Prostate gland (tissue), 2 donors: ENCODE data around the gene MRTFB. TPM values are rescaled to one million over a fixed set of nuclear protein-coding genes. Genes with fewer than 3 reads are reported as not detected.

Experiments
- DNase-seq: peaks from one replicate; pipeline ENCODE4 v3.0.0-alpha.2; 2019; ENCODE audit warnings: low spot score
- H3K27ac ChIP-seq, 2 donors: fragments of 200-600 bp; sonication (generic); 2 replicates each; pipeline ENCODE4 v1.5.1; 2017 to 2019
- H3K27me3 ChIP-seq: fragments of 200-600 bp; sonication (generic); replicated peaks from 2 replicates; pipeline ENCODE4 v1.5.1; 2019; ENCODE audit not compliant: insufficient read depth
- H3K36me3 ChIP-seq, 2 donors: fragments of 200-600 bp; sonication (generic); 1 replicate in 1 of 2; 2 replicates in 1 of 2; pipeline versions ENCODE4 v1.5.1 to v1.8.1; 2017 to 2019
- H3K4me1 ChIP-seq: fragments of 200-600 bp; sonication (generic); replicated peaks from 2 replicates; pipeline ENCODE4 v1.5.1; 2019
- H3K4me3 ChIP-seq, 2 donors: fragments of 200-600 bp; sonication (generic); 2 replicates each; pipeline ENCODE4 v1.5.1; 2017 to 2019
- H3K9me3 ChIP-seq: fragments of 200-600 bp; sonication (generic); 2 replicates; pipeline ENCODE4 v1.5.1; 2017
- CTCF ChIP-seq, 4 experiments: fragments of 200-600 bp in 2 of 4; fragments of 450-650 bp in 2 of 4; sonication (generic) in 2 of 4; IDR thresholded peaks; 1 replicate in 3 of 4; 2 replicates in 1 of 4; pipeline ENCODE4 v1.5.1; 2016 to 2019; ENCODE audit warnings: antibody characterized with exemption in 4 of 4, mild to moderate bottlenecking in 2 of 4, moderate library complexity in 2 of 4
- POLR2A ChIP-seq: fragments of 450-650 bp; IDR thresholded peaks from one replicate; pipeline ENCODE4 v1.6.1; 2016; ENCODE audit warnings: antibody characterized with exemption, mild to moderate bottlenecking
- POLR2AphosphoS5 ChIP-seq: sonication (generic); formaldehyde crosslinking; IDR thresholded peaks from one replicate; pipeline ENCODE4 v1.6.1; 2017; ENCODE audit warnings: antibody characterized with exemption
- WGBS: methylation state at CpG from one replicate; pipeline ENCODE4 v1.1.5; 2018; 5-methylcytosine and 5-hydroxymethylcytosine counted together
- intact Hi-C: fragments of 100-400 bp; cut with DNase I; formaldehyde crosslinking; loops from one replicate; pipeline ENCODE4 v1.14.2; 2022
- total RNA-seq, 2 donors: library from RNA; depleted of rRNA; stranded (reverse); fragments of >200 nt; gene quantifications; one replicate each; pipeline ENCODE4 v1.1.0, GENCODE V29; 2016

The MRTFB gene
- total RNA-seq, 2 donors from 2014 or later, result 46.5 to 102 TPM

GRCh38 chr16:14264327-14264943, 193.3 kb downstream of the MRTFB start:
- H3K36me3 ChIP-seq, result peaks cover 4 to 19% of the 10 kb centered on the region in 2 donors

GRCh38 chr16:14268073-14268472, 197.0 kb downstream of the MRTFB start:
- no peak overlapping the region for H3K4me3 ChIP-seq
- H3K9me3 ChIP-seq, result no peaks in the 10 kb centered on the region
- H3K27me3 ChIP-seq, result no peaks in the 10 kb centered on the region
- no peaks in the 10 kb centered on the region for H3K4me1 ChIP-seq
- H3K36me3 ChIP-seq, result no peaks in the 10 kb centered on the region
- intact Hi-C loops, result no loop called here
- H3K27ac ChIP-seq, result no peak overlapping the region
- DNase-seq, result no peak
- 98% methylated on average over 7 of the region's 7 CpGs for WGBS
- TF ChIP-seq POLR2AphosphoS5 (no peak), CTCF (IDR thresholded peaks at IDR 0.05) (no peak)

More at GRCh38 chr16:14264327-14264943, 193.3 kb downstream of the MRTFB start:
- no peaks in the 10 kb centered on the region for H3K9me3 ChIP-seq
- H3K27me3 ChIP-seq, result no peaks in the 10 kb centered on the region
- H3K27ac ChIP-seq, result no peak overlapping the region
- no peak for DNase-seq
- TF ChIP-seq CTCF (IDR thresholded peaks at IDR 0.05) (no peak), POLR2AphosphoS5 (no peak), POLR2A (no peak)
- intact Hi-C loops, result no loop called here
- WGBS, result 94% methylated on average over 3 of the region's 3 CpGs
- H3K4me1 ChIP-seq, result no peaks in the 10 kb centered on the region
- no peak overlapping the region for H3K4me3 ChIP-seq

DNA sequence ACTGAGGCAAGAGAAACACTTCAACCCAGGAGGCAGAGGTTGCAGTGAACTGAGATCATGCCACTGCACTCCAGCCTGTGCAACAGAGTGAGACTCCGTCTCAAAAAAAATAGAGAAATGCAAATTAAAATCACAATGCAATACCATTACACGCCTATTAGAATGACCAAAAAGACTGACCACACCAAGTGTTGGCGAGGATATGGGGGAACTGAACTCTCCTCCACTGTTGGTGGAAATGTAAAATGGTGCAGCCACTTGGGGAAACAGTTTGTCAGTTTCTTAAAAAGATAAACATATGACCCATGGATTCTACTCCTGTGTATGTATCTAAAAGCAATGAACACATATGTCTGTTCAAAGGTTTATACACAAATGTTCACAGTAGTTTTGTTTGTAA, 204.8 kb downstream of the MRTFB start:
- H3K27ac ChIP-seq, result no peak overlapping the region
- no peak overlapping the region for H3K4me3 ChIP-seq
- intact Hi-C loops, result no loop called here
- H3K36me3 ChIP-seq, result no peaks in the 10 kb centered on the region
- H3K27me3 ChIP-seq, result no peaks in the 10 kb centered on the region
- H3K9me3 ChIP-seq, result no peaks in the 10 kb centered on the region
- WGBS, result 98% methylated on average over 3 of the region's 3 CpGs
- no peak for TF ChIP-seq POLR2AphosphoS5
- TF ChIP-seq POLR2A, result no peak
- no peak for TF ChIP-seq CTCF (IDR thresholded peaks at IDR 0.05)
- no peaks in the 10 kb centered on the region for H3K4me1 ChIP-seq
- DNase-seq, result no peak

DNA sequence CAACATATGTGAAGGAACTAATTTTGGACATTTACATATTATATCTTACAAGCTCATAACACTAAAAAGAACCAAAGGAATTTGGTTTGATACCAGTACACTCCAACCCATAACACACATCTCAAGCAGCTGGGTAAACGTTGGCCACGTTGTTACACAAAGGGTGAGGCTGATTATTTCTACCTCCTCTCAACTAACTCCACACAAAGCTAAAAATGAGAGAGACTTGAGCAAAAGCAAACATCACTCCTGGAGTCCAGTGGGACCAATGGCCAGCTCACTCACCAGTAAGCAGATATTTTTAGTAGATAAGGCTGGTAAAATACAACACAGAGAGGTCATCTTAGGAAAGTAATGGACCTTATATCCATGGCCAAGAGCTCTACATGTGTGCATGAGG, 207.6 kb downstream of the MRTFB start:
- intact Hi-C loops, result no loop called here
- no peak overlapping the region for H3K27ac ChIP-seq
- no peaks in the 10 kb centered on the region for H3K36me3 ChIP-seq
- no peak for TF ChIP-seq CTCF (IDR thresholded peaks at IDR 0.05)
- no peak for TF ChIP-seq POLR2AphosphoS5
- no peak for TF ChIP-seq POLR2A
- no peak for DNase-seq
- no peaks in the 10 kb centered on the region for H3K27me3 ChIP-seq
- H3K4me1 ChIP-seq, result no peaks in the 10 kb centered on the region
- H3K4me3 ChIP-seq, result no peak overlapping the region
- WGBS, result 29% methylated on average over 2 of the region's 2 CpGs
- H3K9me3 ChIP-seq, result no peaks in the 10 kb centered on the region

- Histone ChIP-seq H3K36me3 (no peaks in the 10 kb centered on the region), H3K27me3 (no peaks in the 10 kb centered on the region), H3K4me3 (no peak overlapping the region), H3K4me1 (no peaks in the 10 kb centered on the region), H3K9me3 (no peaks in the 10 kb centered on the region), H3K27ac (no peak overlapping the region)
- 95% methylated on average over 2 of the region's 2 CpGs for WGBS
- no peak for TF ChIP-seq POLR2A
- TF ChIP-seq CTCF (IDR thresholded peaks at IDR 0.05), result no peak
- no peak for TF ChIP-seq POLR2AphosphoS5
- DNase-seq, result no peak
- intact Hi-C loops, result no loop called here
These were observed 209.4 kb downstream of the MRTFB start for GRCh38 chr16:14280541-14280940.
